ENCODE measurements around the gene GPC5.

DNA sequence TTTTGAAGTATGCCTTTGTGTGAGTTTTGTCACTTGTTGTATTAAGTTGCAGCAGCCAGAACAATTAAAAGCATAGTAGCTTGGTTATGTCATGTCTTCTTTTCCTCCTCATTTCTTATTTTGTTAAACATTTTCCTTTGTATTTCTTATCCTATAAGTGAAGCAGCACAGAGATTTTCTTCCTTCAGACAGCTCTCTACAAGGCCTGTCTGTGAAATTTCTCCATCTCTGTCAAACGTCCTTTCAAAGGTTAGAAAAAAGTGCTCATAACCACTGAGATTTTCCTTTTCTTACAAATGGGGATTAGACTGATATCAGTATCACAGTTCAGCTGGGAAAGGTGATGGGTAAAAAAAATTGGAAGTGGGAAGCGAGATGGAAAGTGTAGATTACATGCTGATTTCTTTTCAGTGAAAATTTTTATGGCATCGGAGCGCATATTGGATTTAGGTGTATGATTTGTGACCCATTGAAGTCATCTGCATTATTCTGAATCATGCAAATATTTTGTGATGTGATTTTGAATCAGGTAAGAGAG, 71.7 kb downstream of the GPC5 start:
- TF ChIP-seq, protein P1, sequence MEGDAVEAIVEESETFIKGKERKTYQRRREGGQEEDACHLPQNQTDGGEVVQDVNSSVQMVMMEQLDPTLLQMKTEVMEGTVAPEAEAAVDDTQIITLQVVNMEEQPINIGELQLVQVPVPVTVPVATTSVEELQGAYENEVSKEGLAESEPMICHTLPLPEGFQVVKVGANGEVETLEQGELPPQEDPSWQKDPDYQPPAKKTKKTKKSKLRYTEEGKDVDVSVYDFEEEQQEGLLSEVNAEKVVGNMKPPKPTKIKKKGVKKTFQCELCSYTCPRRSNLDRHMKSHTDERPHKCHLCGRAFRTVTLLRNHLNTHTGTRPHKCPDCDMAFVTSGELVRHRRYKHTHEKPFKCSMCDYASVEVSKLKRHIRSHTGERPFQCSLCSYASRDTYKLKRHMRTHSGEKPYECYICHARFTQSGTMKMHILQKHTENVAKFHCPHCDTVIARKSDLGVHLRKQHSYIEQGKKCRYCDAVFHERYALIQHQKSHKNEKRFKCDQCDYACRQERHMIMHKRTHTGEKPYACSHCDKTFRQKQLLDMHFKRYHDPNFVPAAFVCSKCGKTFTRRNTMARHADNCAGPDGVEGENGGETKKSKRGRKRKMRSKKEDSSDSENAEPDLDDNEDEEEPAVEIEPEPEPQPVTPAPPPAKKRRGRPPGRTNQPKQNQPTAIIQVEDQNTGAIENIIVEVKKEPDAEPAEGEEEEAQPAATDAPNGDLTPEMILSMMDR (IDR thresholded peaks at IDR 0.05; ENCODE audit: low read depth, low read length, missing input control) = no peak
- TF ChIP-seq, protein P2, sequence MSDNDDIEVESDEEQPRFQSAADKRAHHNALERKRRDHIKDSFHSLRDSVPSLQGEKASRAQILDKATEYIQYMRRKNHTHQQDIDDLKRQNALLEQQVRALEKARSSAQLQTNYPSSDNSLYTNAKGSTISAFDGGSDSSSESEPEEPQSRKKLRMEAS (IDR thresholded peaks at IDR 0.05) = no peak
- no peak for TF ChIP-seq TAF1 (conservative IDR thresholded peaks at IDR 0.05)
- TF ChIP-seq GABPA (IDR thresholded peaks at IDR 0.05 in 1 of 2, conservative IDR thresholded peaks at IDR 0.05 in 1 of 2) = no peak
- TF ChIP-seq, protein P3, sequence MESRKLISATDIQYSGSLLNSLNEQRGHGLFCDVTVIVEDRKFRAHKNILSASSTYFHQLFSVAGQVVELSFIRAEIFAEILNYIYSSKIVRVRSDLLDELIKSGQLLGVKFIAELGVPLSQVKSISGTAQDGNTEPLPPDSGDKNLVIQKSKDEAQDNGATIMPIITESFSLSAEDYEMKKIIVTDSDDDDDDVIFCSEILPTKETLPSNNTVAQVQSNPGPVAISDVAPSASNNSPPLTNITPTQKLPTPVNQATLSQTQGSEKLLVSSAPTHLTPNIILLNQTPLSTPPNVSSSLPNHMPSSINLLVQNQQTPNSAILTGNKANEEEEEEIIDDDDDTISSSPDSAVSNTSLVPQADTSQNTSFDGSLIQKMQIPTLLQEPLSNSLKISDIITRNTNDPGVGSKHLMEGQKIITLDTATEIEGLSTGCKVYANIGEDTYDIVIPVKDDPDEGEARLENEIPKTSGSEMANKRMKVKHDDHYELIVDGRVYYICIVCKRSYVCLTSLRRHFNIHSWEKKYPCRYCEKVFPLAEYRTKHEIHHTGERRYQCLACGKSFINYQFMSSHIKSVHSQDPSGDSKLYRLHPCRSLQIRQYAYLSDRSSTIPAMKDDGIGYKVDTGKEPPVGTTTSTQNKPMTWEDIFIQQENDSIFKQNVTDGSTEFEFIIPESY (IDR thresholded peaks at IDR 0.05) = no peak
- no peak for TF ChIP-seq YY1 (IDR thresholded peaks at IDR 0.05)
- TF ChIP-seq, protein P4, sequence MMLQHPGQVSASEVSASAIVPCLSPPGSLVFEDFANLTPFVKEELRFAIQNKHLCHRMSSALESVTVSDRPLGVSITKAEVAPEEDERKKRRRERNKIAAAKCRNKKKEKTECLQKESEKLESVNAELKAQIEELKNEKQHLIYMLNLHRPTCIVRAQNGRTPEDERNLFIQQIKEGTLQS (IDR thresholded peaks at IDR 0.05) = no peak
- TF ChIP-seq NR2F2 (IDR thresholded peaks at IDR 0.05) = no peak
- TF ChIP-seq, protein P5, sequence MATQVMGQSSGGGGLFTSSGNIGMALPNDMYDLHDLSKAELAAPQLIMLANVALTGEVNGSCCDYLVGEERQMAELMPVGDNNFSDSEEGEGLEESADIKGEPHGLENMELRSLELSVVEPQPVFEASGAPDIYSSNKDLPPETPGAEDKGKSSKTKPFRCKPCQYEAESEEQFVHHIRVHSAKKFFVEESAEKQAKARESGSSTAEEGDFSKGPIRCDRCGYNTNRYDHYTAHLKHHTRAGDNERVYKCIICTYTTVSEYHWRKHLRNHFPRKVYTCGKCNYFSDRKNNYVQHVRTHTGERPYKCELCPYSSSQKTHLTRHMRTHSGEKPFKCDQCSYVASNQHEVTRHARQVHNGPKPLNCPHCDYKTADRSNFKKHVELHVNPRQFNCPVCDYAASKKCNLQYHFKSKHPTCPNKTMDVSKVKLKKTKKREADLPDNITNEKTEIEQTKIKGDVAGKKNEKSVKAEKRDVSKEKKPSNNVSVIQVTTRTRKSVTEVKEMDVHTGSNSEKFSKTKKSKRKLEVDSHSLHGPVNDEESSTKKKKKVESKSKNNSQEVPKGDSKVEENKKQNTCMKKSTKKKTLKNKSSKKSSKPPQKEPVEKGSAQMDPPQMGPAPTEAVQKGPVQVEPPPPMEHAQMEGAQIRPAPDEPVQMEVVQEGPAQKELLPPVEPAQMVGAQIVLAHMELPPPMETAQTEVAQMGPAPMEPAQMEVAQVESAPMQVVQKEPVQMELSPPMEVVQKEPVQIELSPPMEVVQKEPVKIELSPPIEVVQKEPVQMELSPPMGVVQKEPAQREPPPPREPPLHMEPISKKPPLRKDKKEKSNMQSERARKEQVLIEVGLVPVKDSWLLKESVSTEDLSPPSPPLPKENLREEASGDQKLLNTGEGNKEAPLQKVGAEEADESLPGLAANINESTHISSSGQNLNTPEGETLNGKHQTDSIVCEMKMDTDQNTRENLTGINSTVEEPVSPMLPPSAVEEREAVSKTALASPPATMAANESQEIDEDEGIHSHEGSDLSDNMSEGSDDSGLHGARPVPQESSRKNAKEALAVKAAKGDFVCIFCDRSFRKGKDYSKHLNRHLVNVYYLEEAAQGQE (IDR thresholded peaks at IDR 0.05) = no peak
- no peak for TF ChIP-seq SP1 (IDR thresholded peaks at IDR 0.05)
- no peak for TF ChIP-seq FOXA1 (IDR thresholded peaks at IDR 0.05)
- TF ChIP-seq RAD21 (IDR thresholded peaks at IDR 0.05) = no peak
- TF ChIP-seq RXRA (IDR thresholded peaks at IDR 0.05) = no peak
